Fibroblast of the aortic adventitia (primary cell): ENCODE data around the gene PHIP. TPM values are rescaled to one million over a fixed set of nuclear protein-coding genes. Genes with fewer than 3 reads are reported as not detected.

Experiments
- DNase-seq: peaks from one replicate; pipeline ENCODE4 v3.0.0-alpha.2; 2010; ENCODE audit warnings: low read depth
- H3K4me3 ChIP-seq: 2 replicates; pipeline ENCODE4 v1.5.1; 2011; ENCODE audit warnings: low read depth, mild to moderate bottlenecking, control low read depth, low read length, moderate library complexity
- CTCF ChIP-seq: IDR thresholded peaks from 2 replicates; pipeline ENCODE4 v1.5.1; 2011; ENCODE audit warnings: mild to moderate bottlenecking, low read length, control low read depth, inconsistent platforms; ENCODE audit not compliant: insufficient read depth
- total RNA-seq: library from RNA; depleted of rRNA; stranded (reverse); fragments of >200 nt; gene quantifications from 2 replicates; pipeline ENCODE4 v1.2.3, GENCODE V29; 2012; ENCODE audit warnings: low replicate concordance

PHIP gene
- total RNA-seq, 1 donor, result 34.3 TPM

- TF ChIP-seq CTCF, result no peak
- no peak overlapping the region for H3K4me3 ChIP-seq
- DNase-seq, result no peak
These were observed 35.8 kb downstream of the PHIP start for GRCh38 chr6:79042088-79042798.

- no peak for DNase-seq
- TF ChIP-seq CTCF, result no peak
- no peak overlapping the region for H3K4me3 ChIP-seq
These were observed 38.0 kb downstream of the PHIP start for GRCh38 chr6:79040083-79040482.

GRCh38 chr6:79038061-79038460 is 40.0 kb downstream of the PHIP start:
- no peak overlapping the region for H3K4me3 ChIP-seq
- no peak for DNase-seq
- no peak for TF ChIP-seq CTCF

- no peak for DNase-seq
- no peak overlapping the region for H3K4me3 ChIP-seq
- TF ChIP-seq CTCF, result no peak
These were observed 43.2 kb downstream of the PHIP start for GRCh38 chr6:79034865-79035264.

GRCh38 chr6:79033279-79033678 is 44.8 kb downstream of the PHIP start:
- no peak for TF ChIP-seq CTCF
- no peak overlapping the region for H3K4me3 ChIP-seq
- DNase-seq, result no peak

- DNase-seq, result peak; percentile 67
- no peak for TF ChIP-seq CTCF
These were observed 46.0 kb downstream of the PHIP start for GRCh38 chr6:79031821-79032590.

More at GRCh38 chr6:79031821-79032590, 46.0 kb downstream of the PHIP start:
- H3K4me3 ChIP-seq, result no peak overlapping the region
